Measurements from ENCODE around the gene CDON. TPM values are rescaled to one million over a fixed set of nuclear protein-coding genes. Genes with fewer than 3 reads are reported as not detected.

The CDON gene
- total RNA-seq, 1 experiment from 2014 or later, result 10.1 TPM

GRCh38 chr11:125938418-125938817 is 124.2 kb downstream of the CDON start:
- Histone ChIP-seq H3K4me3 (ENCODE audit: low read length) (no peak overlapping the region), H3K9ac (ENCODE audit: low read length) (no peak overlapping the region), H3K9me2 (replicated peaks; ENCODE audit: low read length) (no peaks in the 10 kb centered on the region), H3F3A (ENCODE audit: low read length, unreplicated experiment) (no peaks in the 10 kb centered on the region), H2AFZ (ENCODE audit: low read length) (peak overlapping the region; percentile 29; the same call in 1 of the 2 replicates), H3K27me3 (ENCODE audit: low read length) (no peaks in the 10 kb centered on the region), H3K4me2 (ENCODE audit: low read length) (no peak overlapping the region), H4K20me1 (ENCODE audit: low read length) (no peaks in the 10 kb centered on the region), H3K9me3 (ENCODE audit: low read length) (no peaks in the 10 kb centered on the region), H3K27ac (ENCODE audit: low read length) (no peak overlapping the region), H3K79me2 (ENCODE audit: low read length) (no peaks in the 10 kb centered on the region), H3K36me3 (ENCODE audit: low read depth, low read length) (no peaks in the 10 kb centered on the region), H3K4me1 (ENCODE audit: insufficient read depth, low read length) (no peaks in the 10 kb centered on the region)
- ChIA-PET POLR2A (ENCODE audit: unreplicated experiment) (no interaction called here), CTCF (no interaction called here)
- intact Hi-C loops (cut with micrococcal nuclease), result no loop called here
- TF ChIP-seq CTCF (conservative IDR thresholded peaks at IDR 0.05; ENCODE audit: low read depth, low read length) (no peak), EZH2phosphoT487 (IDR thresholded peaks at IDR 0.05; ENCODE audit: borderline replicate concordance, low read length) (no peak), EZH2 (IDR thresholded peaks at IDR 0.05; ENCODE audit: low read length, unreplicated experiment) (no peak)
- DNase-seq, result no peak
- BruUV-seq (replicated peaks), result no TSS peak
- no peak for ATAC-seq

- Histone ChIP-seq H3K27me3 (ENCODE audit: low read length) (0 out of 2 replicates have a peak, but pooled peaks cover 3% of the 10 kb centered on the region), H3K36me3 (ENCODE audit: low read depth, low read length) (no peaks in the 10 kb centered on the region), H3K9me3 (ENCODE audit: low read length) (no peaks in the 10 kb centered on the region), H3F3A (ENCODE audit: low read length, unreplicated experiment) (no peaks in the 10 kb centered on the region), H2AFZ (ENCODE audit: low read length) (no peak overlapping the region), H3K4me2 (ENCODE audit: low read length) (no peak overlapping the region), H3K9ac (ENCODE audit: low read length) (no peak overlapping the region), H3K9me2 (replicated peaks; ENCODE audit: low read length) (no peaks in the 10 kb centered on the region), H3K27ac (ENCODE audit: low read length) (no peak overlapping the region), H3K4me3 (ENCODE audit: low read length) (no peak overlapping the region), H3K79me2 (ENCODE audit: low read length) (no peaks in the 10 kb centered on the region), H3K4me1 (ENCODE audit: insufficient read depth, low read length) (no peaks in the 10 kb centered on the region), H4K20me1 (ENCODE audit: low read length) (no peaks in the 10 kb centered on the region)
- BruUV-seq (replicated peaks), result no TSS peak
- DNase-seq (no peak), ATAC-seq (no peak)
- ChIA-PET POLR2A (ENCODE audit: unreplicated experiment) (interaction anchor here (0.6 kb wide), 1 partner anchor 32 kb away, joined by 3 read pairs; no protein-coding TSS in a partner anchor), CTCF (no interaction called here)
- no peak for TF ChIP-seq CTCF (conservative IDR thresholded peaks at IDR 0.05; ENCODE audit: low read depth, low read length)
- TF ChIP-seq EZH2 (IDR thresholded peaks at IDR 0.05; ENCODE audit: low read length, unreplicated experiment), result no peak
- intact Hi-C loops (cut with micrococcal nuclease), result no loop called here
Measured at GRCh38 chr11:125935618-125936199, 127.0 kb downstream of the CDON start.

- 0 out of 2 replicates have a peak, but pooled peaks cover 3% of the 10 kb centered on the region for H3K27me3 ChIP-seq (ENCODE audit: low read length)
- H3K27ac ChIP-seq (ENCODE audit: low read length), result no peak overlapping the region
- no peaks in the 10 kb centered on the region for H3K9me2 ChIP-seq (replicated peaks; ENCODE audit: low read length)
- TF ChIP-seq CTCF (conservative IDR thresholded peaks at IDR 0.05; ENCODE audit: low read depth, low read length) (peak; percentile 43), EZH2phosphoT487 (IDR thresholded peaks at IDR 0.05; ENCODE audit: borderline replicate concordance, low read length) (no peak)
- no peak overlapping the region for H3K4me2 ChIP-seq (ENCODE audit: low read length)
- no peaks in the 10 kb centered on the region for H3K9me3 ChIP-seq (ENCODE audit: low read length)
- no peak overlapping the region for H3K9ac ChIP-seq (ENCODE audit: low read length)
- H3K4me1 ChIP-seq (ENCODE audit: insufficient read depth, low read length), result no peaks in the 10 kb centered on the region
- CTCF ChIA-PET, result no interaction called here
- 0 out of 2 replicates have a peak, but pooled peaks have one; percentile 22 for ATAC-seq
- no peak overlapping the region for H3K4me3 ChIP-seq (ENCODE audit: low read length)
- BruUV-seq (replicated peaks), result no TSS peak
- no peaks in the 10 kb centered on the region for H4K20me1 ChIP-seq (ENCODE audit: low read length)
- intact Hi-C loops (cut with micrococcal nuclease), result no loop called here
- H2AFZ ChIP-seq (ENCODE audit: low read length), result no peak overlapping the region
- no peaks in the 10 kb centered on the region for H3K36me3 ChIP-seq (ENCODE audit: low read depth, low read length)
- H3K79me2 ChIP-seq (ENCODE audit: low read length), result no peaks in the 10 kb centered on the region
- no peaks in the 10 kb centered on the region for H3F3A ChIP-seq (ENCODE audit: low read length, unreplicated experiment)
- POLR2A ChIA-PET (ENCODE audit: unreplicated experiment), result interaction anchor here (0.6 kb wide), 1 partner anchor 32 kb away, joined by 3 read pairs; no protein-coding TSS in a partner anchor
- DNase-seq, result peak; percentile 13
Measured at GRCh38 chr11:125935056-125935455, 127.6 kb downstream of the CDON start.
